GM12878 (cell line): Measurements from ENCODE around the gene SULT1A2. TPM values are rescaled to one million over a fixed set of nuclear protein-coding genes. Genes with fewer than 3 reads are reported as not detected.

Source experiments
- ATAC-seq: fragments of 200-7000 bp; cut with Tn5 transposase; 3 replicates; pipeline ENCODE4 v1.9.1; 2020; ENCODE audit warnings: mild to moderate bottlenecking, moderate library complexity
- BruUV-seq: library from RNA; stranded (reverse); fragments of 400-500 nt; replicated peaks from 2 replicates; lab custom pipeline; 2021; lab: Mats Ljungman, UMichigan
- CTCF ChIA-PET: fragments of 300-600 bp; sonication (Branson Sonifier 250); formaldehyde crosslinking; extraction: SDS; loops from one replicate; lab custom pipeline; 2021; ENCODE audit warnings: inconsistent platforms; lab: Yijun Ruan, JAX
- POLR2A ChIA-PET: fragments of 350-600 bp; formaldehyde crosslinking; extraction: SDS; loops from one replicate; lab custom pipeline; 2021; ENCODE audit warnings: inconsistent platforms; lab: Charles Lee
- RAD21 ChIA-PET: fragments of 300-600 bp; sonication (Branson Sonifier 250); formaldehyde crosslinking; loops from one replicate; lab custom pipeline; 2023; ENCODE audit warnings: antibody characterized with exemption; ENCODE audit not compliant: unreplicated experiment; lab: Charles Lee
- SMC1A ChIA-PET: fragments of 300-600 bp; sonication (Branson Sonifier 250); formaldehyde crosslinking; loops from one replicate; lab custom pipeline; 2023; ENCODE audit not compliant: unreplicated experiment, uncharacterized antibody; lab: Charles Lee
- DNase-seq: peaks from one replicate; pipeline ENCODE4 v3.0.0-alpha.2; 2011; ENCODE audit warnings: low read depth, low spot score
- FAIRE-seq: peaks from 3 replicates; lab custom pipeline; 2011; peaks lifted over from hg19 to GRCh38; lab: Jason Lieb, UNC
- H2AFZ ChIP-seq: 2 replicates; pipeline ENCODE4 v1.6.0; 2011; ENCODE audit warnings: low read depth, low read length, control low read depth; ENCODE audit not compliant: control insufficient read depth
- H3K27ac ChIP-seq: 2 replicates; pipeline ENCODE4 v1.5.1; 2011; ENCODE audit warnings: control low read depth; ENCODE audit not compliant: control insufficient read depth, insufficient read depth
- H3K27me3 ChIP-seq, 2 experiments: replicated peaks in 1 of 2; 2 replicates each; pipeline versions ENCODE4 v1.6.0 to v1.6.1; 2011; ENCODE audit warnings: low read length in 1 of 2; ENCODE audit not compliant: control insufficient read depth in 2 of 2, insufficient read depth in 2 of 2
- H3K36me3 ChIP-seq, 2 experiments: 2 replicates each; pipeline ENCODE4 v1.5.1; 2011; ENCODE audit warnings: low read length in 1 of 2; ENCODE audit not compliant: control insufficient read depth in 2 of 2, insufficient read depth in 2 of 2
- H3K4me1 ChIP-seq: 2 replicates; pipeline ENCODE4 v1.6.1; 2011; ENCODE audit warnings: mild to moderate bottlenecking, low read length, moderate library complexity, mixed read lengths; ENCODE audit not compliant: control insufficient read depth, insufficient read depth
- H3K4me2 ChIP-seq: 2 replicates; pipeline ENCODE4 v1.6.0; 2011; ENCODE audit warnings: control low read depth; ENCODE audit not compliant: control insufficient read depth, insufficient read depth
- H3K4me3 ChIP-seq: fragments of 200-600 bp; sonication (generic); 2 replicates; pipeline ENCODE4 v1.5.1; 2016
- H3K79me2 ChIP-seq: 2 replicates; pipeline ENCODE4 v1.6.0; 2011; ENCODE audit warnings: low read length; ENCODE audit not compliant: control insufficient read depth, insufficient read depth
- H3K9ac ChIP-seq: 2 replicates; pipeline ENCODE4 v1.8.0; 2011; ENCODE audit warnings: low read length, control low read depth, mixed read lengths; ENCODE audit not compliant: control insufficient read depth, insufficient read depth
- H3K9me3 ChIP-seq: replicated peaks from 3 replicates; pipeline ENCODE4 v1.5.1; 2011; ENCODE audit warnings: mild to moderate bottlenecking, low read length; ENCODE audit not compliant: control insufficient read depth, insufficient read depth
- H4K20me1 ChIP-seq: 2 replicates; pipeline ENCODE4 v1.6.0; 2011; ENCODE audit not compliant: control insufficient read depth, insufficient read depth
- BHLHE40 ChIP-seq, 2 experiments: fragments of 450-650 bp in 1 of 2; IDR thresholded peaks; 2 replicates each; pipeline ENCODE4 v1.6.1; 2011 to 2017; ENCODE audit warnings: low read depth in 2 of 2, borderline replicate concordance in 1 of 2, improper control_type of control experiment in 1 of 2, low read length in 1 of 2, mild to moderate bottlenecking in 1 of 2
- CHD4 ChIP-seq: fragments of 200-600 bp; sonication (generic); IDR thresholded peaks from 2 replicates; pipeline ENCODE4 v1.6.1; 2016; ENCODE audit warnings: mild to moderate bottlenecking
- E2F8 ChIP-seq: fragments of 450-650 bp; IDR thresholded peaks from 2 replicates; pipeline ENCODE4 v1.6.1; 2018; ENCODE audit warnings: mild to moderate bottlenecking, low read depth, moderate library complexity; ENCODE audit not compliant: partially characterized antibody
- EGR1 ChIP-seq, 2 experiments: IDR thresholded peaks; 1 replicate in 1 of 2; 2 replicates in 1 of 2; pipeline ENCODE4 v1.6.1; 2011 to 2012; ENCODE audit warnings: low read depth in 2 of 2, low read length in 2 of 2, borderline replicate concordance in 1 of 2, mild to moderate bottlenecking in 1 of 2, moderate library complexity in 1 of 2
- GABPA ChIP-seq: IDR thresholded peaks from 2 replicates; pipeline ENCODE4 v1.6.1; 2014; ENCODE audit warnings: antibody characterized with exemption, low read depth, mild to moderate bottlenecking, inconsistent platforms
- HCFC1 ChIP-seq: fragments of 150-350 bp; IDR thresholded peaks from 2 replicates; pipeline ENCODE4 v1.6.1; 2014; ENCODE audit warnings: low read length
- IKZF2 ChIP-seq, 2 experiments: fragments of 450-650 bp; IDR thresholded peaks; 2 replicates each; pipeline ENCODE4 v1.6.1; 2017; ENCODE audit warnings: mild to moderate bottlenecking in 2 of 2, moderate library complexity in 2 of 2
- MYB ChIP-seq: fragments of 150-350 bp; IDR thresholded peaks from 2 replicates; pipeline ENCODE4 v1.6.1; 2014; ENCODE audit warnings: mild to moderate bottlenecking, low read depth, low read length, borderline replicate concordance
- RUNX3 ChIP-seq: IDR thresholded peaks from 2 replicates; pipeline ENCODE4 v1.6.1; 2012; ENCODE audit warnings: low read length, inconsistent platforms
- SMAD5 ChIP-seq: IDR thresholded peaks from 2 replicates; pipeline ENCODE4 v1.6.1; 2016; ENCODE audit warnings: antibody characterized with exemption, low read depth
- STAT1 ChIP-seq: fragments of 450-650 bp; conservative IDR thresholded peaks from 2 replicates; pipeline ENCODE4 v1.6.1; 2014; ENCODE audit warnings: antibody characterized with exemption, mild to moderate bottlenecking
- ZBTB4 ChIP-seq: fragments of 450-650 bp; formaldehyde crosslinking; IDR thresholded peaks from 2 replicates; pipeline ENCODE4 v1.4.0; 2022; ENCODE audit warnings: mild to moderate bottlenecking, moderate library complexity
- ZZZ3 ChIP-seq: IDR thresholded peaks from 2 replicates; pipeline ENCODE4 v1.6.1; 2011; ENCODE audit warnings: low read depth; ENCODE audit not compliant: control insufficient read depth, insufficient read length
- WGBS: methylation state at CpG from one replicate; pipeline ENCODE4 v1.1.6; 2016; ENCODE audit warnings: low lambda C conversion rate; ENCODE audit not compliant: insufficient replicate concordance, insufficient coverage; ENCODE audit errors: missing lambda C conversion rate; 5-methylcytosine and 5-hydroxymethylcytosine counted together
- in situ Hi-C: fragments of 300-500 bp; cut with MboI; formaldehyde crosslinking; loops from 9 replicates; pipeline ENCODE4 v1.14.3; 2018; ENCODE audit warnings: mixed read lengths
- intact Hi-C: fragments of 100-400 bp; cut with micrococcal nuclease; formaldehyde crosslinking; loops from one replicate; pipeline ENCODE4 v1.14.2; 2022; ENCODE audit not compliant: unreplicated experiment
- polyA plus RNA-seq, 11 experiments: library from polyadenylated mRNA; depleted of rRNA in 4 of 11; unstranded in 6 of 11; stranded (reverse) in 5 of 11; fragments of >200 nt; fragmentation: Nextera tagmentation in 4 of 11; fragmentation: Illumina TruSeq in 1 of 11; extraction: Ambion mirVana in 4 of 11; extraction: Trizol in 1 of 11; gene quantifications; 1 replicate in 1 of 11; 2 replicates in 10 of 11; pipeline versions ENCODE4 v1.2.1 to v1.2.3, GENCODE V29; 2011 to 2016; ENCODE audit warnings: inconsistent platforms in 2 of 11, missing spikeins in 2 of 11, low read depth in 1 of 11
- total RNA-seq, 4 experiments: library from RNA; depleted of rRNA in 3 of 4; stranded (reverse); fragments of >200 nt in 3 of 4; fragmentation: Illumina TruSeq in 1 of 4; extraction: Trizol in 1 of 4; gene quantifications; 2 replicates each; pipeline versions ENCODE4 v1.2.1 to v1.2.3, GENCODE V29; 2013 to 2021

The SULT1A2 gene
- total and polyA plus RNA-seq, 10 of the 15 experiments (the other 5 are each of a cell fraction or from before 2014, with no cell fraction given): 0.06 to 0.39 (median 0.07) TPM; not detected in 7

GRCh38 chr16:28586466-28586865, 10.4 kb downstream of the SULT1A2 start (continued):
- TF ChIP-seq ZZZ3 (no peak), STAT1 (no peak)

GRCh38 chr16:28585674-28586073, 11.2 kb downstream of the SULT1A2 start:
- Histone ChIP-seq H4K20me1 (no peaks in the 10 kb centered on the region), H3K79me2 (no peaks in the 10 kb centered on the region), H3K4me3 (no peak overlapping the region), H3K27ac (no peak overlapping the region), H3K36me3 (peaks cover 8 to 11% of the 10 kb centered on the region in 2 experiments; a peak in 3 of 4 replicates), H3K4me2 (no peak overlapping the region), H3K9me3 (no peaks in the 10 kb centered on the region), H2AFZ (no peak overlapping the region), H3K4me1 (no peaks in the 10 kb centered on the region; the same call in 1 of the 2 replicates), H3K27me3 (no peaks in the 10 kb centered on the region), H3K9ac (no peak overlapping the region)
- WGBS: 85% methylated on average over 11 of the region's 11 CpGs
- DNase-seq: no peak
- SMC1A ChIA-PET: interaction anchor here (0.6 kb wide), 1 partner anchor 72 kb away, joined by 3 read pairs; no protein-coding TSS in a partner anchor
- POLR2A ChIA-PET: no interaction called here
- in situ Hi-C loops: no loop called here
- CTCF ChIA-PET: interaction anchor here (1.3 kb wide), 1 partner anchor 13 kb away, joined by 3 read pairs; no protein-coding TSS in a partner anchor
- RAD21 ChIA-PET: no interaction called here
- no peak for ATAC-seq
- TF ChIP-seq GABPA (no peak), MYB (no peak), SMAD5 (no peak), IKZF2 (IDR thresholded peaks at IDR 0.05) (no peak), BHLHE40 (IDR thresholded peaks at IDR 0.05; ENCODE audit: borderline replicate concordance in 1 of 2, low read depth in 2 of 2, low read length in 1 of 2) (no peak), HCFC1 (no peak), ZBTB4 (CRISPR knock-in tag) (no peak), CHD4 (no peak), EGR1 (IDR thresholded peaks at IDR 0.05; ENCODE audit: borderline replicate concordance in 1 of 2, low read depth in 2 of 2, low read length in 2 of 2) (no peak), RUNX3 (no peak), E2F8 (no peak)
- FAIRE-seq: no peak
- BruUV-seq: no TSS peak
- intact Hi-C loops: no loop called here
